Ovary (tissue), 9 donors: Measurements from ENCODE around the gene ING2. TPM values are rescaled to one million over a fixed set of nuclear protein-coding genes. Genes with fewer than 3 reads are reported as not detected.
A peak's percentile ranks its signal among the peaks of the same experiment; 100 is the strongest.

ENCODE experiments used
- DNase-seq, 5 donors: peaks; one replicate each; pipeline ENCODE4 v3.0.0-alpha.2; 2019 to 2020
- H3K27ac ChIP-seq, 2 donors: fragments of 200-600 bp; one replicate each; pipeline versions ENCODE4 v1.5.1 to v1.8.0; 2019 to 2022
- H3K27me3 ChIP-seq: fragments of 200-600 bp; one replicate; pipeline ENCODE4 v1.8.0; 2022
- H3K36me3 ChIP-seq: fragments of 200-600 bp; sonication (generic); one replicate; pipeline ENCODE4 v1.5.1; 2019
- H3K4me1 ChIP-seq: one replicate; pipeline ENCODE4 v1.8.1; 2013; ENCODE audit warnings: mild to moderate bottlenecking, moderate library complexity; ENCODE audit not compliant: insufficient read depth
- H3K4me3 ChIP-seq: fragments of 200-600 bp; sonication (generic); one replicate; pipeline ENCODE4 v1.5.1; 2017
- H3K9me3 ChIP-seq, 2 donors: fragments of 200-600 bp in 1 of 2; sonication (generic) in 1 of 2; one replicate each; pipeline versions ENCODE4 v1.5.1 to v1.8.1; 2013 to 2019; ENCODE audit warnings: mild to moderate bottlenecking in 1 of 2, moderate library complexity in 1 of 2
- EP300 ChIP-seq: sonication (generic); formaldehyde crosslinking; IDR thresholded peaks from one replicate; pipeline ENCODE4 v1.6.1; 2017; ENCODE audit warnings: antibody characterized with exemption
- POLR2A ChIP-seq: fragments of 450-650 bp; IDR thresholded peaks from one replicate; pipeline ENCODE4 v1.6.1; 2017; ENCODE audit warnings: antibody characterized with exemption, mild to moderate bottlenecking, moderate library complexity
- WGBS, 3 donors: extraction: QIAGEN DNeasy Blood & Tissue Kit in 1 of 3; methylation state at CpG; one replicate each; pipeline versions ENCODE4 v1.1.5 to v1.1.7; 2013 to 2017; 5-methylcytosine and 5-hydroxymethylcytosine counted together
- intact Hi-C, 4 donors: fragments of 100-400 bp; cut with DNase I; formaldehyde crosslinking; loops; one replicate each; pipeline versions ENCODE4 v1.11.0 to v1.15.1; 2022 to 2023
- polyA plus RNA-seq, 2 donors: library from polyadenylated mRNA; stranded (reverse); fragments of 200-250 nt in 1 of 2; fragments of 350-450 nt in 1 of 2; fragmentation: Illumina TruSeq in 1 of 2; extraction: RNeasy Lipid Tissue Mini Kit (QIAGEN cat#74804) in 1 of 2; gene quantifications; one replicate each; pipeline ENCODE4 v1.2.3, GENCODE V29; 2013 to 2014
- total RNA-seq, 7 donors: library from RNA; depleted of rRNA in 2 of 7; stranded (reverse); fragments of >200 nt in 2 of 7; fragmentation: NEBNext Ultra II Directional in 3 of 7; extraction: Animal tissue kit (Norgen Biotek cat#: 25700) in 3 of 7; gene quantifications; one replicate each; pipeline versions ENCODE4 v1.1.0 to v1.2.4, GENCODE V29; 2016 to 2023
- TF ChIP-seq, protein P1 (sequence below), 3 donors: fragments of 450-650 bp in 2 of 3; fragments of 200-600 bp in 1 of 3; IDR thresholded peaks; one replicate each; pipeline versions ENCODE4 v1.5.1 to v1.8.0; 2016 to 2022; ENCODE audit warnings: antibody characterized with exemption in 3 of 3, mild to moderate bottlenecking in 1 of 3
- donor health status: DM: no; HTN: no; CAD: no; lungs with moderate emphysema.
- donor health status: DM: no; HTN: no; CAD: no.
- donor health status: Bipolar disorder and iron deficiency.
- donor health status: DM: yes; HTN: yes; CAD: no.
- donor health status: DM: no; HTN: no; CAD: no.
- donor health status: DM: yes; HTN: yes; CAD: no.

The ING2 gene
- total and polyA plus RNA-seq, 9 donors = 19.3 to 47.5 (median 31.4) TPM

DNA sequence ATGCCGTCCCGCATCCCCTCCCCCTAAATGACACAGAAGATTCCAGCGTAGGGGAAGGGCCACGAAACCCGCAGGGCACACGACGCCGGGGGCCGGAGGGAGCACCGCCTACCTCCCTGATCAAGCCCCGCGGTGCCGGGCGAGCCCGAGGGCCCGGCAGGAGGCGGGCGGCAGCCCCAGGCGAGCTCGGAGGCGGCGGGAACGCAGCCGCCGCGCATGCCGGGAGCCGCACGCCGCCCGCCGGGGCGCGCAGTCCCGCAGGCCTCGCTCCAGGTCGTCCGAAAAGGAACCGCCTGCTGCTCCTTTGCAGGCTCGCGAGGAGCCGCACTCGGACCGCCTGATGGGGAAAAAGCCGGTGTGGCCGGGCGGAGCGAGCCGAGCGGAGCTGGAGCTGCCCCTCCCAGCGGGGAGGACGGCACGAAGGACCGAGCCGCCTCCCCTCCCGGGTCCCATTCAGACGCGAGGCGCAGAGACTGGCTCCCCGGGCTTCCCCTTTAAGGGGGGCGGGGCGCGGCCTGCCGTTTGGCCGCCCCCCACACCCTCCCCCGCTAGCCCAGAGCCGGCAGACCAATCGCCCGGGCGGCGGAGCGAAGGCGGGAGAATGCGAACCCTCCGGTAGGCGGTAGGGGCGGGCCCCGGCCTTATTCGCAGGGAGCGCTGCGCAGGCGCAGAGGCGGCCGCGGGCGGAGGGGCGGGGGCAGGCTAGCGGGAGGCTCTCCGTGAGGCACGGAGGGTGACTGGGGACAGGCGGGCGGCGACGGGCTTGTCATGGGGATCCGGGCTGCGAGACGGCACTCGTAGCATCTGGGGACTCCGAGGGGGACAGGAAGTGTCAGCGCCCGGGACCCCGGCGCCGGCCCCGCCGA is 561 bp upstream of the ING2 start:
- TF ChIP-seq EP300 (no peak), POLR2A (peak; percentile 61)
- TF ChIP-seq, protein P1, sequence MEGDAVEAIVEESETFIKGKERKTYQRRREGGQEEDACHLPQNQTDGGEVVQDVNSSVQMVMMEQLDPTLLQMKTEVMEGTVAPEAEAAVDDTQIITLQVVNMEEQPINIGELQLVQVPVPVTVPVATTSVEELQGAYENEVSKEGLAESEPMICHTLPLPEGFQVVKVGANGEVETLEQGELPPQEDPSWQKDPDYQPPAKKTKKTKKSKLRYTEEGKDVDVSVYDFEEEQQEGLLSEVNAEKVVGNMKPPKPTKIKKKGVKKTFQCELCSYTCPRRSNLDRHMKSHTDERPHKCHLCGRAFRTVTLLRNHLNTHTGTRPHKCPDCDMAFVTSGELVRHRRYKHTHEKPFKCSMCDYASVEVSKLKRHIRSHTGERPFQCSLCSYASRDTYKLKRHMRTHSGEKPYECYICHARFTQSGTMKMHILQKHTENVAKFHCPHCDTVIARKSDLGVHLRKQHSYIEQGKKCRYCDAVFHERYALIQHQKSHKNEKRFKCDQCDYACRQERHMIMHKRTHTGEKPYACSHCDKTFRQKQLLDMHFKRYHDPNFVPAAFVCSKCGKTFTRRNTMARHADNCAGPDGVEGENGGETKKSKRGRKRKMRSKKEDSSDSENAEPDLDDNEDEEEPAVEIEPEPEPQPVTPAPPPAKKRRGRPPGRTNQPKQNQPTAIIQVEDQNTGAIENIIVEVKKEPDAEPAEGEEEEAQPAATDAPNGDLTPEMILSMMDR (IDR thresholded peaks at IDR 0.05) = peak; percentile 5 to 73 (median 53)
- WGBS, 3 donors = 0% methylated on average over 41 to 106 of the region's 106 CpGs
- intact Hi-C loops = loop anchor here (2.0 to 10.0 kb wide), 4 partner anchors 39 to 155 kb away; partner anchors contain the start of genes CDKN2AIP (in 1 of the 4), RWDD4 (in 1 of the 4) and TRAPPC11 (in 1 of the 4)
- Histone ChIP-seq H3K36me3 (no peaks in the 10 kb centered on the region), H3K4me3 (peak overlapping the region; percentile 57), H3K27ac (peak overlapping the region; percentile 97), H3K9me3 (no peaks in the 10 kb centered on the region), H3K27me3 (no peaks in the 10 kb centered on the region), H3K4me1 (peaks cover 1% of the 10 kb centered on the region)
- DNase-seq = peak; percentile 99 to 100 (median 99)

DNA sequence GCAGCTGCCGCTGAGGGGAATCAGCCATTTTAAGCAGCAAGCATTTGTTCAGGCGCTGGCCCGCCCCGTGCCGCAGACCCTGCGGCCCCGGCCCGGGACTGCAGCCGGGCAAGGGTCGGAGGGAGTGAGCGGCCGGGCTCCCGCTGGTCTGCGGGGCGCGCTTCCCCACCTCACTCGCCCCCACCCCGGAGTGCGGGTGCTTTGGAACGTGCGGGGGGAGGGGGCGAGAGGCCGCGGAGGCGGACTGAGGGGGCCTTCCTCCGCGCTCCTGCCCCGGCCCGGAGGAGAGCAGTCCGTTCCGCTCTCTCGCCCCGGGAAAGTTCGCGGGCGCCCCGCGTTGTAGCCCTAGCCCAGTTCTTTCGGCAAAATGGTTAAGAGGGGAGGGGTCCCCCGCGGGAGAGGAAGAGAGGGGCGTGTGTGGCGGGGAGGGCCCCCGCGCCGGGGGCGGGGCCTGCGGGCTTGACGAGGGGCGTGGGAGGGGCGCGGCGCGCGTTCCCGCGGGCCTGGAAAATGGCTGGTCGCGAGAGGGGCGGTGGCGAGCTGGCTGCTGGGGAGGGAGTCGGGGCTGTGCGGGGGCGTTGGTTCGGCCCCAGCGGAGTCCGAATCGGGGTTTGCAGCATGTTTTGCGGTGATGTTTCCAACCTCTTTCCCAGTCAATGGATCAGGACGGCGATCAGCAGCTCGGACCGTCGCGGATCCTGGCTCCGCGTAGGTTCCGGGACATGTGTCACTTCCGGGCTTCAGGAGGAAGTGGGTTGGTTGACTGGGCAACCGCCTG is 942 bp downstream of the ING2 start:
- Histone ChIP-seq H3K36me3 (no peaks in the 10 kb centered on the region), H3K4me3 (peak overlapping the region; percentile 57), H3K27me3 (no peaks in the 10 kb centered on the region), H3K4me1 (peaks cover 1% of the 10 kb centered on the region), H3K9me3 (no peaks in the 10 kb centered on the region), H3K27ac (peak overlapping the region; percentile 97)
- DNase-seq = peak; percentile 87 to 93 (median 89)
- intact Hi-C loops = loop anchor here (2.0 to 10.0 kb wide), 4 partner anchors 37 to 153 kb away; partner anchors contain the start of genes CDKN2AIP (in 1 of the 4), RWDD4 (in 1 of the 4) and TRAPPC11 (in 1 of the 4)
- peak; percentile 37 for TF ChIP-seq EP300
- peak; percentile 77 for TF ChIP-seq POLR2A
- TF ChIP-seq, protein P1 (IDR thresholded peaks at IDR 0.05) = no peak
- WGBS, 3 donors = 0 to 1% (median 0%) methylated on average over 70 to 80 of the region's 80 CpGs

DNA sequence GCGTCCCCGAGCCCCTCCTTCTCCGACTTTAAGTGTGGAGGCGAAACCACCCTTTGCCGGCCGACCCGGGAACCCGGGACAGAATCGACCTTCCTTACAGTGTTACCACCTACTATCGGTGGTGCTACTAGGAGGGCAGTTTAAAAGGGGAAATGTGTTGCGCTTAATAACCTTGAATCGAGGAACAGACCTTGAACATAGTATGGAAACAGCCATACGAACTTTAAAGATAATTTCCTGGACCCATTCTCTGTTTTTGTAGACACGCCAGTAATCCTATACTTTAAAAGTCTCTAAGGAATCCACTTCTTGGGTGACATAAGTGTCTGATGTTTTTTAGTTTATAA is 1.5 kb downstream of the ING2 start:
- no peak for DNase-seq
- intact Hi-C loops = loop anchor here (10.0 kb wide), 2 partner anchors 62 to 98 kb away; partner anchors contain the start of gene CDKN2AIP (in 1 of the 4)
- Histone ChIP-seq H3K27me3 (no peaks in the 10 kb centered on the region), H3K27ac (peak overlapping the region; percentile 97), H3K4me1 (peaks cover 1% of the 10 kb centered on the region), H3K4me3 (peak overlapping the region; percentile 57), H3K36me3 (no peaks in the 10 kb centered on the region), H3K9me3 (no peaks in the 10 kb centered on the region)
- 0 to 1% (median 1%) methylated on average over 14 of the region's 14 CpGs for WGBS, 3 donors
- TF ChIP-seq POLR2A (no peak), EP300 (no peak)
- TF ChIP-seq, protein P1 (IDR thresholded peaks at IDR 0.05) = no peak
